ENCODE results near the gene SLC47A2. TPM values are rescaled to one million over a fixed set of nuclear protein-coding genes. Genes with fewer than 3 reads are reported as not detected.

SLC47A2 gene
- total and polyA plus RNA-seq, 2 of the 13 experiments (the other 11 are each of a cell fraction or from before 2014, with no cell fraction given) = 0.04 TPM; not detected in 1

DNA sequence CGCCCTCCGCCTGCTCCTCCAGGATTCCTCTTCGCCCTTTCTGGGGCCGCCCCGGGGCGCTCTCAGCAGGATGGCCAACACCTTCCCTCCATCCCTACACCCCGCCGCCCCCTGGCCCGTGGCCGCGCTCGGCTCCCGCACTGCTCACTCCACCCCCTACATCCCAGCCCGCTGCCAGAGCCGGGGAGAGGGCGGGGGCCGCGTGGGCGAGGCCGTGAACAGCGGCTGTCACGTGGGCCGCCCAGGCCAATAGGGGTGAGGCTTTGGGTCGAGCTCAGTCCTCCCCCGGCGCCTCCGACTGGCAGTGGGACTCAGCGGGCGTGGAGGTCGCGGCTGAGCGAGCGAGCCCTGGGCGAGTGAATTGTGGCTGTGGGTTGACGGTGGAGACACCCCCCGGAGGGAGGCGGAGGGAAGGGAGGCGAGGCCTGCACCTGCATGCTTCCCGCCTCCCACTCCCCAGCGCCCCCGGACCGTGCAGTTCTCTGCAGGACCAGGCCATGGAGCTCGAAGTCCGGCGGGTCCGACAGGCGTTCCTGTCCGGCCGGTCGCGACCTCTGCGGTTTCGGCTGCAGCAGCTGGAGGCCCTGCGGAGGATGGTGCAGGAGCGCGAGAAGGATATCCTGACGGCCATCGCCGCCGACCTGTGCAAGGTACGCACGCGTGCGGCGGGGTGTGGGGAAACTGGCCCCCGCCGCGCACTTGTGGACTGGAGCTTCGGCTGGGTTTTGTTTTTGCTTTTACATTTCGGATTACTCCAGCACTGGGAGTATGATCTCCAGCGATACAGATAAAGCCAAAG is 67.7 kb downstream of the SLC47A2 start, which contains the start of gene ALDH3A2 (continued):
- TF ChIP-seq, protein P1, sequence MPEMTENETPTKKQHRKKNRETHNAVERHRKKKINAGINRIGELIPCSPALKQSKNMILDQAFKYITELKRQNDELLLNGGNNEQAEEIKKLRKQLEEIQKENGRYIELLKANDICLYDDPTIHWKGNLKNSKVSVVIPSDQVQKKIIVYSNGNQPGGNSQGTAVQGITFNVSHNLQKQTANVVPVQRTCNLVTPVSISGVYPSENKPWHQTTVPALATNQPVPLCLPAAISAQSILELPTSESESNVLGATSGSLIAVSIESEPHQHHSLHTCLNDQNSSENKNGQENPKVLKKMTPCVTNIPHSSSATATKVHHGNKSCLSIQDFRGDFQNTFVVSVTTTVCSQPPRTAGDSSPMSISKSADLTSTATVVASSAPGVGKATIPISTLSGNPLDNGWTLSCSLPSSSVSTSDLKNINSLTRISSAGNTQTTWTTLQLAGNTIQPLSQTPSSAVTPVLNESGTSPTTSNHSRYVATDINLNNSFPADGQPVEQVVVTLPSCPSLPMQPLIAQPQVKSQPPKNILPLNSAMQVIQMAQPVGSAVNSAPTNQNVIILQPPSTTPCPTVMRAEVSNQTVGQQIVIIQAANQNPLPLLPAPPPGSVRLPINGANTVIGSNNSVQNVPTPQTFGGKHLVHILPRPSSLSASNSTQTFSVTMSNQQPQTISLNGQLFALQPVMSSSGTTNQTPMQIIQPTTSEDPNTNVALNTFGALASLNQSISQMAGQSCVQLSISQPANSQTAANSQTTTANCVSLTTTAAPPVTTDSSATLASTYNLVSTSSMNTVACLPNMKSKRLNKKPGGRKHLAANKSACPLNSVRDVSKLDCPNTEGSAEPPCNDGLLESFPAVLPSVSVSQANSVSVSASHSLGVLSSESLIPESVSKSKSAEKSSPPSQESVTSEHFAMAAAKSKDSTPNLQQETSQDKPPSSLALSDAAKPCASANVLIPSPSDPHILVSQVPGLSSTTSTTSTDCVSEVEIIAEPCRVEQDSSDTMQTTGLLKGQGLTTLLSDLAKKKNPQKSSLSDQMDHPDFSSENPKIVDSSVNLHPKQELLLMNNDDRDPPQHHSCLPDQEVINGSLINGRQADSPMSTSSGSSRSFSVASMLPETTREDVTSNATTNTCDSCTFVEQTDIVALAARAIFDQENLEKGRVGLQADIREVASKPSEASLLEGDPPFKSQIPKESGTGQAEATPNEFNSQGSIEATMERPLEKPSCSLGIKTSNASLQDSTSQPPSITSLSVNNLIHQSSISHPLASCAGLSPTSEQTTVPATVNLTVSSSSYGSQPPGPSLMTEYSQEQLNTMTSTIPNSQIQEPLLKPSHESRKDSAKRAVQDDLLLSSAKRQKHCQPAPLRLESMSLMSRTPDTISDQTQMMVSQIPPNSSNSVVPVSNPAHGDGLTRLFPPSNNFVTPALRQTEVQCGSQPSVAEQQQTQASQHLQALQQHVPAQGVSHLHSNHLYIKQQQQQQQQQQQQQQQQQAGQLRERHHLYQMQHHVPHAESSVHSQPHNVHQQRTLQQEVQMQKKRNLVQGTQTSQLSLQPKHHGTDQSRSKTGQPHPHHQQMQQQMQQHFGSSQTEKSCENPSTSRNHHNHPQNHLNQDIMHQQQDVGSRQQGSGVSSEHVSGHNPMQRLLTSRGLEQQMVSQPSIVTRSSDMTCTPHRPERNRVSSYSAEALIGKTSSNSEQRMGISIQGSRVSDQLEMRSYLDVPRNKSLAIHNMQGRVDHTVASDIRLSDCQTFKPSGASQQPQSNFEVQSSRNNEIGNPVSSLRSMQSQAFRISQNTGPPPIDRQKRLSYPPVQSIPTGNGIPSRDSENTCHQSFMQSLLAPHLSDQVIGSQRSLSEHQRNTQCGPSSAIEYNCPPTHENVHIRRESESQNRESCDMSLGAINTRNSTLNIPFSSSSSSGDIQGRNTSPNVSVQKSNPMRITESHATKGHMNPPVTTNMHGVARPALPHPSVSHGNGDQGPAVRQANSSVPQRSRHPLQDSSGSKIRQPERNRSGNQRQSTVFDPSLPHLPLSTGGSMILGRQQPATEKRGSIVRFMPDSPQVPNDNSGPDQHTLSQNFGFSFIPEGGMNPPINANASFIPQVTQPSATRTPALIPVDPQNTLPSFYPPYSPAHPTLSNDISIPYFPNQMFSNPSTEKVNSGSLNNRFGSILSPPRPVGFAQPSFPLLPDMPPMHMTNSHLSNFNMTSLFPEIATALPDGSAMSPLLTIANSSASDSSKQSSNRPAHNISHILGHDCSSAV (CRISPR knock-in tag; IDR thresholded peaks at IDR 0.05; ENCODE audit: borderline replicate concordance) = no peak
- TF ChIP-seq SP1 (IDR thresholded peaks at IDR 0.05) (no peak), SP1 (CRISPR knock-in tag; IDR thresholded peaks at IDR 0.05) (peak; percentile 73; the same call in 1 of the 2 replicates), MBNL3 (CRISPR knock-in tag; conservative IDR thresholded peaks at IDR 0.05) (no peak), ATM (IDR thresholded peaks at IDR 0.05; ENCODE audit: borderline replicate concordance) (no peak), PAWR (CRISPR knock-in tag; IDR thresholded peaks at IDR 0.05; ENCODE audit: borderline replicate concordance) (0 out of 2 replicates have a peak, but pooled peaks have one; percentile 51), FOXM1 (CRISPR knock-in tag; IDR thresholded peaks at IDR 0.05) (peak; percentile 89; the same call in 1 of the 2 replicates), HMGA1 (CRISPR knock-in tag; conservative IDR thresholded peaks at IDR 0.05) (no peak), HNF4A (CRISPR knock-in tag; IDR thresholded peaks at IDR 0.05) (peak; percentile 95), NRL (CRISPR knock-in tag; IDR thresholded peaks at IDR 0.05; ENCODE audit: borderline replicate concordance) (peak; percentile 97), FOXK2 (IDR thresholded peaks at IDR 0.05) (no peak), U2AF1 (optimal IDR thresholded peaks at IDR 0.05; ENCODE audit: low read depth, low read length) (no peak), ZNF549 (CRISPR knock-in tag; IDR thresholded peaks at IDR 0.05) (no peak), ARID4A (CRISPR knock-in tag; IDR thresholded peaks at IDR 0.05; ENCODE audit: borderline replicate concordance) (peak; percentile 94), RNF219 (CRISPR knock-in tag; IDR thresholded peaks at IDR 0.05) (no peak; the same call in 1 of the 2 replicates)
